Stimulated activated naive CD8-positive, alpha-beta T cell treated with anti-CD3 and anti-CD28 coated beads, Interleukin-15, amount 100 ng/mL, for 72 hours (primary cell): Measurements from ENCODE around the gene SH2B2.

Experiments
- ATAC-seq: fragments of 150-1000 bp; cut with Tn5 transposase; 2 replicates; pipeline ENCODE4 v1.10.0; 2021; ENCODE audit warnings: mild to moderate bottlenecking, moderate library complexity
- DNase-seq, 2 donors: peaks; one replicate each; pipeline ENCODE4 v3.0.0; 2021 to 2022
- H3K27ac Mint-ChIP-seq, 2 donors: one replicate each; pipeline ENCODE4 v1.8.0; 2022; ENCODE audit warnings: mild to moderate bottlenecking in 2 of 2, mixed read lengths in 2 of 2, moderate library complexity in 2 of 2
- H3K27me3 Mint-ChIP-seq: one replicate; pipeline ENCODE4 v1.8.0; 2022; ENCODE audit warnings: mixed read lengths
- H3K4me1 Mint-ChIP-seq: one replicate; pipeline ENCODE4 v1.8.0; 2022; ENCODE audit warnings: mild to moderate bottlenecking, mixed read lengths
- H3K4me3 Mint-ChIP-seq, 2 donors: one replicate each; pipeline ENCODE4 v1.8.0; 2022; ENCODE audit warnings: mild to moderate bottlenecking in 2 of 2, mixed read lengths in 2 of 2, moderate library complexity in 1 of 2
- H3K9me3 Mint-ChIP-seq, 2 donors: one replicate each; pipeline ENCODE4 v1.8.0; 2022; ENCODE audit warnings: mixed read lengths in 2 of 2

SH2B2 gene

DNA sequence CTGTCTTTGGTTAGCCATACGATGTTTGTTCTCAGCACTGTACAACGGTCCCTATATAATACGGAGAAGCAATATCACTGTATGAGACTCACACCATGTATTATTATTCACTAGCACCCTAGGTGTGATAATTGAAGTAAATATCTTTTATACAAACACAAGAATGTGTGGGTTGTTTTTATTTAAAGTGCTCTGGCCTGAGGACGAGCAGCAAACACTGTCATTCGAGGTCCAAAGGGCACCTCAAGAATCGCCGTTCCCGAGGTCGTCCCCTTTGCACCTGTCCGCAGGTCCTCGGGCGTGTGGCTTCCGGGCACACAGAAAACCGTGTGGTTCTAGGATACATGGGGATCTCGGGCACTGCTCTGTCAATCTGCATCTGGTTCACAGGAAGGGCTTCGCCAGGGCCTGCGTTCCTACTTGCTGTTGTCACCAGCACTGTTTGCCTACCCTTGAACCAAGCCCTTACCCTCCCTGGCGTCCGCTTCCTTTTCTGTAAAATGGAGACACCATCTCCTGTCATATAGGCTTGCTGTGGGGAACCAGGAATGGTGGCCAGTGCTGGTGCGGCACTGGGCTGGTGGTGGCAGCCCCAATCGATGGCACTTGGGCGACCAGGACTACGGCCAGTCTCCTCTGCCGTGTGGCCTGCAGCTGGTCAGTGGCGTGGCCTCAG lies 28.5 kb upstream of the SH2B2 start:
- DNase-seq (no peak), ATAC-seq (no peak)
- no peaks in the 10 kb centered on the region for H3K4me1 Mint-ChIP-seq
- H3K9me3 Mint-ChIP-seq = no peaks in the 10 kb centered on the region
- no peak overlapping the region for H3K4me3 Mint-ChIP-seq
- no peaks in the 10 kb centered on the region for H3K27me3 Mint-ChIP-seq
- H3K27ac Mint-ChIP-seq = peak overlapping the region in 1 of 2 donors; percentile 42

DNA sequence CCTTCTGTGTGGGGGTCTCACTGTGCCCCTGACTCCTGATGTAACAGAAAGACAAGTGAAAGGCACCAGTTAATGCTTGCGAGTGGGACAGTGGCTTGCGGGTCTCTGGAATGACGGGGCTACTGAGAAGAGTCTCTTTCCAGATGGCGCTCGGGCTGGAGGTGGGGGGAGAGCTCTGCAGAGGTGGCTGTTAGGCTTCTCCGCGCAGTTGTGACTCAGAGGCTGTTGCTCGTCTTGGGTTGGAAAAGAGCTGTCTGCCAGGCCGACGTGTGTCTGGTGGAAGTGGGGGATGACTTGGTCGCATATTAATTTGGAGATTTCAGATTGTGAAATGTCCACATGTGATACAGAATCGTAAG lies 27.9 kb upstream of the SH2B2 start:
- Mint-ChIP-seq H3K9me3 (no peaks in the 10 kb centered on the region), H3K4me3 (no peak overlapping the region), H3K27me3 (no peaks in the 10 kb centered on the region), H3K4me1 (no peaks in the 10 kb centered on the region), H3K27ac (no peak overlapping the region)
- DNase-seq (no peak), ATAC-seq (no peak)

DNA sequence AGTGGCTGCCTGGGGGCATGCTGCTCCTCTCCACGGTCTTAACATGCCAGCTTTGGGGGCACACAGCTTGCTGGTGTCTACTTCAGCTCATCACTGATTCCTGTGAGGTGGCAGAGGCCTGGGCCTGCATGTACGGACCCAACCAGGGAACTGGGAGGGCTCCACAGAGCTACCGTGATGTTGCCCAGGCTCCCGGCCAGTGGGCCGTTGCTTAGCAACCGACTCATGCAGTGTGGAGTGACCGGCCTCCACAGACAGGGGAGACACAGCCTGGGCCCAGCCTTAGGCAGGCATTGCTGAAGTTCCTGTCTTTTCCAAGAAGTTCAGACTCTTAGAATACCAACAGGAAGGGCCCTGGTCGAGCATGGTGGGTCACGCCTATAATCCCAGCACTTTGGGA lies 25.8 kb upstream of the SH2B2 start:
- no peak overlapping the region for H3K4me3 Mint-ChIP-seq
- H3K4me1 Mint-ChIP-seq = no peaks in the 10 kb centered on the region
- no peak for DNase-seq

DNA sequence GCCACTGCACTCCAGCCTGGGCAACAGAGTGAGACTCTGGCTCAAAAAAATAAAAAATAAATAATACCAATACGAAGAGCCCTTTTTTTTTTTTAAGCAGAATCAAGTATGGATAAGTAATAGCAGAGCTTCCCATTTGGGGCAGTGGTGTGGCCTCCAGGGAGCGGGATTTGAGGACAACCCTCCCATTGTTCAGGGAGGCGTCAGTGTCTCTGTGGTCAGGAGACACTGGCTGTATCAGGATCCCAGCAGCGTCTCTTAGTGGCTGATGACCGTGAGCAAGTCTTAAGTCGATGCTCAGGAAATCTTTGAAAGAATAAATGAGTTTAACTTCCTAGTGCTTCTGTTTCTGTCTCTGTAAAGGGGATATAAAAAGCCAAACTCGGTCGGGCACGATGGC lies 25.2 kb upstream of the SH2B2 start:
- no peaks in the 10 kb centered on the region for H3K27me3 Mint-ChIP-seq
- no peak overlapping the region for H3K4me3 Mint-ChIP-seq
- H3K9me3 Mint-ChIP-seq = no peaks in the 10 kb centered on the region
- no peak overlapping the region for H3K27ac Mint-ChIP-seq
- no peaks in the 10 kb centered on the region for H3K4me1 Mint-ChIP-seq
- DNase-seq (no peak), ATAC-seq (no peak)

More for the DNA sequence above, 25.8 kb upstream of the SH2B2 start:
- no peak overlapping the region for H3K27ac Mint-ChIP-seq
- H3K9me3 Mint-ChIP-seq = no peaks in the 10 kb centered on the region
- no peak for ATAC-seq
- H3K27me3 Mint-ChIP-seq = no peaks in the 10 kb centered on the region

DNA sequence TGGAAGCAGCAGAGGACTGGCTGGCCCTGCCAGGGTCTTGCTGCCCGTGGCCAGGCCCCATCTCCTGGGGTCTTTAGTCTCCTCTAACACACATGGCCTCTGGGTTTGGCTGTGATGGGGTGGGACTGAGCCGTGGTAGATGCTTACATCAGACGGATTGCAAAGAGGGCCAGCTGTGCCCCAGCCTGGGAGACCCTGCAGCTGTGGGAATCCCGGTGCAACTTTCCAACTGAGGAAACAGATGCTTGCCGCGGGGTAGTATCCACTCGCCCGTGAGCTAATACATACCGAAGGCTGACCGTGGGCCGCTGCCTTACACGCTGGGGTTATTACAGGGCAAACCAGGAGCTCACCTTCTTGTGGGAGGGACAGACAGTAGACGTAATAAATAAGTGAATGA lies 24.1 kb upstream of the SH2B2 start:
- no peak for ATAC-seq
- Mint-ChIP-seq H3K4me3 (no peak overlapping the region), H3K9me3 (no peaks in the 10 kb centered on the region), H3K27me3 (no peaks in the 10 kb centered on the region), H3K27ac (peak overlapping the region; percentile 27 to 80), H3K4me1 (no peaks in the 10 kb centered on the region)
- no peak for DNase-seq

DNA sequence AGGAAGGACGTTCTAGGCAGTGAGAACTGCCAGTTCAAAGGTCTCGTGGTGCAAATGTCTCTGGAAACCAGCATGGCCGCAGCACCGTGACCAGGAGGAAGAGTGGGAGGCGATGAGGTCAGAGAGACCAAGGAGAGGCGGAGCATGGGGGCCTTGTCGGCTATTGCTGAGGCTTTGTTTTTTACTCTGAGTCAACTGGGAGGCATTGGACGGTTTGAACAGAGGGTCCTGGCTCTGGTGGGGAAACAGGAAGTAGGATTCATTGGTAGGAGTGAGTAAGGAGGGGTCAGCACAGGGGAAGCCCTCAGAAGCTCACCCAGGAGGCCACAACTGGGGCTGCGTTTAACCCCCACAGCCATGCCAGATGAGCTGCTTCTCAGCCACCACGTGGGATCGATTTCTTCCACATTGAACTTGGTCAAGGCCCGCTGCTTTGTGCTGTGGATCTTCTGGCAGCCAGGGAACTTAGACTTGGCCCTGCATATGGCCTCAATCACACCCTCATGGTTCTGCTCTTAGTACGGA lies 22.2 kb upstream of the SH2B2 start:
- ATAC-seq (no peak), DNase-seq (no peak)
- Mint-ChIP-seq H3K27ac (no peak overlapping the region), H3K27me3 (no peaks in the 10 kb centered on the region), H3K9me3 (no peaks in the 10 kb centered on the region), H3K4me3 (no peak overlapping the region), H3K4me1 (no peaks in the 10 kb centered on the region)

DNA sequence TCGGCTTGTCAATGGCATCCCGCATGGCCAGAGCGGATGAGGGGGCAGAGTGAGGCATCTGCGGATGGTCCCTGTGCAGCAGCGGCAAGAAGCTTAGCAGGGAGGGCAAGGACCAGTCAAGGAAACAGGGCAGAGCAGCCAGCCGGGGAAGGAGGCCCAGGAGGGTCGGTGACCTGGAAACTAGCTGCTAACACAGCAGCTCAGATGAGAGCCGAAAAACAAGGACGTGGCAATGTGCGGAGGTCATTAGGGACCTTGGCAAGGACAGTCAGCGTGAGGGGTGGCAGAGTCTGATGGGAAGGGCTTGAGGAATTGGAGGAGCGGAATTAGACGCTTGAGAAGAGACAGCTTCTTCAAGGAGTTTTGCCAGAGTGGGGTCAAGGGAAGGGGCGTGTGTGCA lies 20.1 kb upstream of the SH2B2 start:
- Mint-ChIP-seq H3K27ac (peak overlapping the region in 1 of 2 donors; percentile 45), H3K9me3 (no peaks in the 10 kb centered on the region), H3K4me3 (no peak overlapping the region), H3K4me1 (no peaks in the 10 kb centered on the region), H3K27me3 (no peaks in the 10 kb centered on the region)
- ATAC-seq = no peak
- DNase-seq = no peak

DNA sequence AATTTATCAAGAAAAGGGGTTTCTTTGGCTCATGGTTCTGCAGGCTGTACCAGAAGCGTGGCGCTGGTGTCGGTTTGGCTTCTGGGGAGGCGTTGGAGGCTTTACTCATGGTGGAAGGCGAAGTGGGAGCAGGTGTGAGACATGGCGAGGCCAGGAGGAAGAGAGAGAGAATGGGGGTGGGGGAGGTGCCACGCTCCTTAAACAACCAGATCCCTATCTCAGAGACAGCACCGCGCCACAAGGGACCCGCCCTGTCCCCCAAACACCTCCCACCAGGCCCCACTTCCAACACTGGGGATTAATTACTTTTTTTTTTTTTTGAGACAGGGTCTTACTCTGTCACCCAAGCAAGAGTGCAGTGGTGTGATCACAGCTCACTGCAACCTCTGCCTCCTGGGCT lies 18.0 kb upstream of the SH2B2 start:
- DNase-seq (no peak), ATAC-seq (no peak)
- Mint-ChIP-seq H3K27ac (no peak overlapping the region), H3K9me3 (no peaks in the 10 kb centered on the region), H3K4me1 (no peaks in the 10 kb centered on the region), H3K27me3 (no peaks in the 10 kb centered on the region), H3K4me3 (no peak overlapping the region)

DNA sequence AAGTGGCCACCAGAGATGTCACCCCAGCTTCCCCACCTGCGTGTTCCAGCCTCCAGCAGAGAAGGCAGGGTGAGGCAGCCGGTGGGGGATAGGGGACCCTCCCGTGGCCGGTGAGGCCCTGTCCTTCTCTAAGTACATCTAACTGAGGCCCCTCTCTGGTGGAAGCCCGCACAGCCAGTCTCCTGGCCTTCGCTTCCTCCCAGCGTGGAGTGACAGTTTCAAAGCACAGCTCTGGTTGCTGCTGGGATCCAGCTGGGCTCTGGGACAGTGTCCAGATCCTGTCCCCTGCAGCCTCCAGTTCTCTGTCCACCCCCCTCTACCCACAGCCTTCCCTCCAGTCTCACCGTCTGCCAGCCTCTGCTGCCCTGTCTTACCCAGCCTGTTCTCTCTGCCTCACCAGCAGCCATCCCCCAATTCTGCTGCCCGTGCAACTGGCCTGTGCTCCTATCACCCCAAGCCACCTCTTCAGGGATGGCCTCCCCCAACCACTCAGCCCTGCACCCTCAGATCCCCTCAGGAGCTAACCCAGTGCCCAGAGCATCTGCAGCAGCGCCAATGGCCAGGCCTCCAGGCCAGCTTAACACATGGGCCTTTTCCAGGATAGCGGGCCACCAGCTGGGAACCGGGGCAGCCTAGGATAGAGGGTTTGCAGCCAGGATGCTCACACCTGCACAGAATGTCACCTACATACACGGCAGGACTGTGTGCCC lies 16.3 kb upstream of the SH2B2 start:
- no peak for DNase-seq
- no peak for ATAC-seq
- H3K4me1 Mint-ChIP-seq = no peaks in the 10 kb centered on the region
- H3K4me3 Mint-ChIP-seq = no peak overlapping the region
- H3K27me3 Mint-ChIP-seq = no peaks in the 10 kb centered on the region
- no peaks in the 10 kb centered on the region for H3K9me3 Mint-ChIP-seq
- no peak overlapping the region for H3K27ac Mint-ChIP-seq

DNA sequence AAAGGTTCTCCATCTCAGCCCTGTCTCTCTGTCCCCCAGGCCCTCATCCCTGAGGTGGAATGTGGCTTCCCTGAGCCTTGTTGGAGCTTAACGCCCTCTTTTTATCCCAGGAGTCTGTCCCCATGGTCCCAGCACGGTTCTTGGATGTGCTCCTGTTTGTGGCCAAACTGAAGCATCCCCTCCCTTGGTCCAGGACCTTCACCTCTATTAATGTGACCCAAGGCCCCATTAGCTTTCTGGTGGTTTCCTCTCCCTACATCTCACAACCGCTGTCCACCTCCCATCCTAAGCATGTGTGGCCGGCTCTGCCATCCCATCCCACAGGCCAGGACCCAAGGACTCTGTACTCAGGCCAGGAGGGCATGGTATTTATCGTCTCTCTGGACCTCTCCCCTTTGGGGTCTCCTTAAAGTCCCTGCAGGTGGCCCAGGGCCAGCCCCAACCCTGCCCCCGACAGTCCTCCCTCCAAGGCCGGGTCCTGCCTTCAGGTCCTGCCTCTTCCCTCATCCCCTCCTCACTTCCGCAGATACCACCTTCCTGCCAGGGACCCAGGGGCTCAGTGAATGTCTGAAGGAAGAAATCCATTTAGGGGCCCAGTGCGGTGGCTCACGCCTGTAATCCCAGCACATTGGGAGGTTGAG lies 15.4 kb upstream of the SH2B2 start:
- H3K4me1 Mint-ChIP-seq = no peaks in the 10 kb centered on the region
- ATAC-seq (no peak), DNase-seq (no peak)
- H3K27me3 Mint-ChIP-seq = no peaks in the 10 kb centered on the region
- no peaks in the 10 kb centered on the region for H3K9me3 Mint-ChIP-seq
- no peak overlapping the region for H3K4me3 Mint-ChIP-seq
- H3K27ac Mint-ChIP-seq = no peak overlapping the region

DNA sequence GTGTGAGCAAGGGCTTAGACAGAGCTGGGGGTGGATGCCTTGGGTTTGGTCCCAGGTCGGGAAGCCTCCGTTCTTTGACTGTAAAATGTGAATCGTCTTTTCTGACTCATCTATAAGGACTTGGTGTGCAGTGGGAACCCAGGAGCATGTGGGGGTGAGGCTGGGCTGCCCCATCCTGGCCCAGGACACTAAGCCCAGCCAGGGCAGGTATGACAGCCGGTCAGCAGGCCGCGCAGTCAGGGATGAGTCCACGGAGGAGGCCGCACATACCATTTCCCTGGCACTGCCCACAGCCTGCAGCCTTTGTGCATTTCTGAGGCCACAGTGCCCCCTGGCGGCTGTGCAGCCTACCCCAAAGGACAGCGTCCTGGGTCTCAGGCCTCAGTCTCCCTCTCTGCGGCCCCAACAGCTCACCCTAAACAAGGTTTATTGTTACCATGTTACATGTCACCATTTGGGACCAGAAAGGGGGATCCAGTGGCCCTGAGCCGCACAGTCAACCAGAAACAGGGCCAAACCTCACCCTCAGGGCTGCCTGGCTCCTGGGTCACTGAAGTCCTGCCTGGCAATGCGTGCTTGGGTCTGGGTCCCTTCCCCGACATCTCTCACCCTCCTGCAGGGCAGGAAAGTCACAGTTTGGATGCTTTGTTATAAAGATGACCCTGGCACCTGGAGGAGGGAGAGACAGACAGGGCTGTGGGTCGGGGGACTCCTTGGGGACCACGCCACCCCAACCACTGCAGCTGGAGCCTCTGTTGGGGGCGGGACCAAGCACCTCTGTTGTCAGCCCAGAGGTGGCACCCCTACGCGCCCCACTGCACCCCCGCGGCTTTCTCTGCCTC lies 14.4 kb upstream of the SH2B2 start:
- Mint-ChIP-seq H3K4me3 (no peak overlapping the region), H3K9me3 (no peaks in the 10 kb centered on the region), H3K4me1 (no peaks in the 10 kb centered on the region), H3K27me3 (no peaks in the 10 kb centered on the region), H3K27ac (peak overlapping the region in 1 of 2 donors; percentile 15)
- ATAC-seq (peak; percentile 84), DNase-seq (peak; percentile 69 to 72)

DNA sequence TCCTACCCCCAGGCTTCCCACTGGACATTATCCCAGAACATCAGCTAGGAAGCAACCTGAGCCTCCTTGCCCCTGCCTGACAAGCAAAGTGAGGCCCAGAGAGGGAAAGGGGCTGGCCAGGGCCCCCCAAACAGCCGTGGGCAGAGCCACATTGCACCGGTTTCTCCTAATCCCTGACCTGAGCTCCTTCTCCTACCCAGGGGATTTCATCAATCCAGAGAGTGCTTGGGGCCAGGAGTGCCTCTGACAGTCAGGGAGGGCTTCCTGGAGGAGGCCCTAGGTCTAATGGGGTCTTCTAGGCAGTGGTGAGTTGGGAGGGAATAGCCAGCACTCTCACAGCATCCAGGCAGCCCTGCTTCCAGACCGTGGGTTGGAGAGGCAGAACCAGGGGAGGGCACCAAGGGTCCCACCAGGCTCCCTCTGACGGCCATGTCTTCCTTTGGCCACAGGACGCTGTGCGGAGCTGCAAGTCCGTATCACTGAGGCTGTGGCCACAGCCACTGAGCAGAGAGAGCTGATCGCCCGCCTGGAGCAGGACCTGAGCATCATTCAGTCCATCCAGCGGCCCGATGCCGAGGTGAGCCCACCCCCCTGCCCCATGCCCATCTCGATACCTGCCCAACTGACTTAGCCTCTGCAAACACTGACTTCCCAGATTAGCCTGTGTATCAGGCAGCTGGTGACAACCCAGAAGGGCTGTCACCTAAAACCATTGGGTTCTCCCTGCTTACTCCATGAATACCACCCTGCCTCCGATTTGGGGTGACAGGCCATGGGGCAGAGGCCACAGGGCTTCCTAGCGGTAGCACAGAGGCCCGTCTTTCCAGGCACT lies 13.5 kb upstream of the SH2B2 start:
- no peak for ATAC-seq
- no peaks in the 10 kb centered on the region for H3K27me3 Mint-ChIP-seq
- no peaks in the 10 kb centered on the region for H3K9me3 Mint-ChIP-seq
- H3K4me1 Mint-ChIP-seq = no peaks in the 10 kb centered on the region
- no peak for DNase-seq
- H3K27ac Mint-ChIP-seq = no peak overlapping the region
- H3K4me3 Mint-ChIP-seq = no peak overlapping the region

DNA sequence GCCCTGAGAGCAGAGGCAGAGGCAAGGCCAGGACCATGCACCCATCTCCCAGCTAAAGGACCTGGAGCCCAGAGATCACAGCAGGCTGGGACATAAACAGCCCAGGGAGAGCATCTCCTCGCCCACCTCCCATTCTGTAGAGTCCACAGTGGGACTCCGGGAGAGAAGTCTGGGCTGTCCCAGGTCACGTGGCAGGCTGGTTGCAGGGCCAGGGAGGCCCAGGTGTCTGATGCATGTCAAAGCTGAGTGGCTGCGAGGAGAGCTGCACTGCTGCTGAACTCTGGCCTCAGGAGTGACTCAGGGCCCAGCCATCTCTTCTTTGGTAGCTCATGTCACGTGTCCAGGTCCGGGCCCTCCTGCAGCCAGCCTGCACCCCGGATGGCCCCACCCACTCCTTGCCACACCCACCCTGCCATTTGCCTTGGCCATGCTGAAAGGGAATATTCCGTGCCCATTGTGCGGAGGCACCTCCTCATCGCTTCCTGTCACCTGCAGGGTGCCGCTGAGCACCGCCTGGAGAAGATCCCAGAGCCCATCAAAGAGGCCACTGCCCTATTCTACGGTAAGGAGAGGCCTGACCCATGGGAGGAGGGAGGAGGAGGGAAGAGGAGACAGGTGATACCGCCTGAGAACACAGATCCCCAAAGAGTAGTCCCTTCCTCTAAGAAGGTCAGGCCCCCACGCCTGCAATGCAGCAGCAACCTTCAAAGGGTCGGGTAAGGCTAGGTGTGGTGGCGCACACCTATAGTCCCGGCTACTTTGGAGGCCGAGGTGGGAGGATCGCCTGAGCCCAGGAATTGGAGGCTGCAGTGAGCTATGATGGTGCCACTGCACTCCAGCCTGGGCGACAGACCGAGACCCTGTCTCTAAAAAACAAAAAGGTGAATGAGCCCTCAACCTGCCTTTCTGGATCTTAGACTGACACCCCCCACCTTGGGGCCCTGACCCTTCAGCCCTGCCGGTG lies 12.6 kb upstream of the SH2B2 start:
- DNase-seq = no peak
- Mint-ChIP-seq H3K27ac (no peak overlapping the region), H3K9me3 (no peaks in the 10 kb centered on the region), H3K27me3 (no peaks in the 10 kb centered on the region), H3K4me3 (no peak overlapping the region), H3K4me1 (peaks cover under 1% of the 10 kb centered on the region)
- ATAC-seq = no peak

DNA sequence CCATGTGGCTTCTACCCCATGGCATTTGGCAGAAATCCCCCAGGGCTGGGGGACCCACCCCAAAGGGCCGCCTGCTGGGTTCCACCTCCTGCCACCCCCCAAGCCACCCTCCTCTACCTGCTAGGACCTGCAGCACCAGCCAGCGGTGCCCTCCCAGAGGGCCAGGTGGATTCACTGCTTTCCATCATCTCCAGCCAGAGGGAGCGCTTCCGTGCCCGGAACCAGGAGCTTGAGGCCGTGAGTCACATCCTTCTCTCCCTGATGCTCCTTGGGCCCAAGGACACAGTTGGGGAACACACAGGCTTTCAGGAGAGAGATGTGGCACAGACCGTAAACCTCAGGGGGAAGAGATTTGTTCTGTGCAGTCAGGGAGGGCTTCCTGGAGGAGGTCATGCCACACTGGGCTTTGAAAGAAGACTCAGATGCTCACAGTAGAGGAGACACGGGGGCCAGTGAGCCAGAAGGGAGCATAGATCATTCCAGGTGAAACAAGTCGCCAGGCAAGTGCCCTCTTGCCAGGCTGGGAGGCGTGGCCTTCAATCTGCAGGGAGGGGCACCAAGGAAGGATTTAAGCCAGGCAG lies 11.5 kb upstream of the SH2B2 start:
- Mint-ChIP-seq H3K4me3 (no peak overlapping the region), H3K27ac (peak overlapping the region in 1 of 2 donors; percentile 57), H3K27me3 (no peaks in the 10 kb centered on the region), H3K4me1 (peaks cover 11% of the 10 kb centered on the region), H3K9me3 (no peaks in the 10 kb centered on the region)
- ATAC-seq = no peak
- no peak for DNase-seq
